ENCODE data around the gene ANKRD31. TPM values are rescaled to one million over a fixed set of nuclear protein-coding genes. Genes with fewer than 3 reads are reported as not detected.
"Not testable (repeated sequence)": the region's sequence is repeated elsewhere in the genome, so short reads cannot be mapped to it uniquely, and the experiment has no call there.

The ANKRD31 gene
- total RNA-seq, 6 experiments from 2014 or later = 0.02 to 0.08 (median 0.05) TPM; not detected in 1

DNA sequence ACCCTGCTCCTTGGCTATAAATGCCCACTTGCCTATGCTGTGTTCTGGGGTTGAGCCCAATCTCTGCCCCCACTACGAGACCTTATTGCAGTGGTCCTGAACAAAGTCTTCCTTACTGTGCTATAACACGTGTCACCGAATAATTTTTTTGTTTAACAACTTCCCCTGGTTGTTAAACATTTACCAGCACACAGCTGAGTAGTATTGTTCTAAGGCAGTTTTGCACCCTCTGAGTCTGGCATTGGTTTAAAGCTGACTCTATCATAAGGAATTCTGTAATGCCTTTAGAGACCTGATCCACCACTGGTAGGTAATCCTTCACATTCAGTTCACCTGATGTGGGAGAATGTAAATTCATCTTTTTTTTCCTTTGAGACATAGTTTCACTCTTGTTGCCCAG is 25.6 kb upstream of the ANKRD31 start:
- H3K36me3 Mint-ChIP-seq (ENCODE audit: low read depth) = no peaks in the 10 kb centered on the region
- no peak for DNase-seq
- no peak overlapping the region for H3K4me3 Mint-ChIP-seq
- TF ChIP-seq, protein P1, sequence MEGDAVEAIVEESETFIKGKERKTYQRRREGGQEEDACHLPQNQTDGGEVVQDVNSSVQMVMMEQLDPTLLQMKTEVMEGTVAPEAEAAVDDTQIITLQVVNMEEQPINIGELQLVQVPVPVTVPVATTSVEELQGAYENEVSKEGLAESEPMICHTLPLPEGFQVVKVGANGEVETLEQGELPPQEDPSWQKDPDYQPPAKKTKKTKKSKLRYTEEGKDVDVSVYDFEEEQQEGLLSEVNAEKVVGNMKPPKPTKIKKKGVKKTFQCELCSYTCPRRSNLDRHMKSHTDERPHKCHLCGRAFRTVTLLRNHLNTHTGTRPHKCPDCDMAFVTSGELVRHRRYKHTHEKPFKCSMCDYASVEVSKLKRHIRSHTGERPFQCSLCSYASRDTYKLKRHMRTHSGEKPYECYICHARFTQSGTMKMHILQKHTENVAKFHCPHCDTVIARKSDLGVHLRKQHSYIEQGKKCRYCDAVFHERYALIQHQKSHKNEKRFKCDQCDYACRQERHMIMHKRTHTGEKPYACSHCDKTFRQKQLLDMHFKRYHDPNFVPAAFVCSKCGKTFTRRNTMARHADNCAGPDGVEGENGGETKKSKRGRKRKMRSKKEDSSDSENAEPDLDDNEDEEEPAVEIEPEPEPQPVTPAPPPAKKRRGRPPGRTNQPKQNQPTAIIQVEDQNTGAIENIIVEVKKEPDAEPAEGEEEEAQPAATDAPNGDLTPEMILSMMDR (IDR thresholded peaks at IDR 0.05) = no peak
- no peak overlapping the region for H3K27ac Mint-ChIP-seq
- H3K4me1 Mint-ChIP-seq (ENCODE audit: low read depth) = no peaks in the 10 kb centered on the region
- no peaks in the 10 kb centered on the region for H3K9me3 Mint-ChIP-seq
- H3K27me3 Mint-ChIP-seq (ENCODE audit: insufficient read depth) = peaks cover 6% of the 10 kb centered on the region; the same call in 1 of the 2 replicates

DNA sequence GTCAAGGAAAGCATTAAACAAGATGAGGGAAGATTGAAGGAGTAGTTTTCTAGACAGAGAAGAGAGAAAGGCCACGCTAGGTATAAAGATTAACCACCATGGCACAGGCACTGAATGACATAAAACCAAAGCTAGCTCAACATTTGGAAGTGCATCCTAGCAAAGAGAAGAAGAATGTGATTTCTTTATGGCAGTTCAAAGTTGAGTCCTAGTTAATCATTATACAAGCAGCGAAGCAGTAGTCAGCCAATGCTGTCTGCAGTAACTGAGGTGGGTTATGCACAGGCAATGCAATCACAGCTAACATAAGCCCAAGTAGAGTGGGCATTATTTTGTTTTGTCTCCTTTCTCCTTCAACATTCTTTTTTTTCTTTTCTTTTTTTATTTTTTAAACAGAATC is 24.0 kb upstream of the ANKRD31 start:
- Mint-ChIP-seq H3K4me3 (no peak overlapping the region), H3K9me3 (peaks cover 8% of the 10 kb centered on the region), H3K4me1 (ENCODE audit: low read depth) (no peaks in the 10 kb centered on the region)

GRCh38 chr5:75250452-75250851 is 13.8 kb upstream of the ANKRD31 start:
- H3K4me1 Mint-ChIP-seq (ENCODE audit: low read depth); H3K27ac Mint-ChIP-seq; H3K9me3 Mint-ChIP-seq; DNase-seq; H3K27me3 Mint-ChIP-seq (ENCODE audit: insufficient read depth); H3K36me3 Mint-ChIP-seq (ENCODE audit: low read depth); H3K4me3 Mint-ChIP-seq: not testable (repeated sequence)

More for the DNA sequence above, 24.0 kb upstream of the ANKRD31 start:
- Mint-ChIP-seq H3K36me3 (ENCODE audit: low read depth) (no peaks in the 10 kb centered on the region), H3K27me3 (ENCODE audit: insufficient read depth) (peaks cover 6% of the 10 kb centered on the region; the same call in 1 of the 2 replicates), H3K27ac (no peak overlapping the region)
- TF ChIP-seq, protein P1 (IDR thresholded peaks at IDR 0.05) = no peak
- no peak for DNase-seq

GRCh38 chr5:75245023-75245422 is 8.3 kb upstream of the ANKRD31 start:
- H3K27me3 Mint-ChIP-seq (ENCODE audit: insufficient read depth) = peaks cover 8% of the 10 kb centered on the region; the same call in 1 of the 2 replicates
- no peaks in the 10 kb centered on the region for H3K36me3 Mint-ChIP-seq (ENCODE audit: low read depth)
- H3K4me1 Mint-ChIP-seq (ENCODE audit: low read depth) = no peaks in the 10 kb centered on the region
- no peaks in the 10 kb centered on the region for H3K9me3 Mint-ChIP-seq
- H3K27ac Mint-ChIP-seq = no peak overlapping the region
- TF ChIP-seq, protein P1 (IDR thresholded peaks at IDR 0.05) = no peak
- H3K4me3 Mint-ChIP-seq = no peak overlapping the region
- no peak for DNase-seq

- H3K4me3 Mint-ChIP-seq = no peak overlapping the region
- no peaks in the 10 kb centered on the region for H3K9me3 Mint-ChIP-seq
- no peak overlapping the region for H3K27ac Mint-ChIP-seq
- no peak for DNase-seq
- TF ChIP-seq, protein P1 (IDR thresholded peaks at IDR 0.05) = no peak
- peaks cover 6% of the 10 kb centered on the region for H3K4me1 Mint-ChIP-seq (ENCODE audit: low read depth)
- peaks cover 8% of the 10 kb centered on the region; the same call in 1 of the 2 replicates for H3K27me3 Mint-ChIP-seq (ENCODE audit: insufficient read depth)
- no peaks in the 10 kb centered on the region for H3K36me3 Mint-ChIP-seq (ENCODE audit: low read depth)
These were observed 6.8 kb upstream of the ANKRD31 start for GRCh38 chr5:75243510-75243909.

DNA sequence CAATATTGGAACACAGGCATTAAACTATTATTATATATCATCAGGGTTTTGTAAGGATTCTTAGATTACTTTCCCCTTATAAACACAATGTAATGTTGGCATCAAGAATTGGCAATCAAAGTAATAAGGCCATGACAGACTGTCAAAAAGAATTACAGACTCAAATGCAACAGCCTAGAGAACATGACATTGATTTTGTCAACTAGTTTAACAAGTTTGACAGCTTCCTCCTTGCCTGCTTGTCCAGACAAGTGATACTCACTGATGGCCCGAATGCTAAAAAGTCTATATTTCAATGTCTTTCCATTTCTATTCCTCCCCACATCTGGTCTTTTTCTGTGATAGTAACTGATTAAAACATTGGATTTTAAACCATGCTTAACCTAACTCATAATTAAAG is 6.4 kb upstream of the ANKRD31 start:
- TF ChIP-seq, protein P1 (IDR thresholded peaks at IDR 0.05) = no peak
- H3K9me3 Mint-ChIP-seq = no peaks in the 10 kb centered on the region
- DNase-seq = no peak
- H3K36me3 Mint-ChIP-seq (ENCODE audit: low read depth) = no peaks in the 10 kb centered on the region
- H3K27me3 Mint-ChIP-seq (ENCODE audit: insufficient read depth) = peaks cover 8% of the 10 kb centered on the region; the same call in 1 of the 2 replicates
- H3K27ac Mint-ChIP-seq = no peak overlapping the region
- H3K4me1 Mint-ChIP-seq (ENCODE audit: low read depth) = peaks cover 6% of the 10 kb centered on the region
- no peak overlapping the region for H3K4me3 Mint-ChIP-seq

Data from HFFc6 (cell line).